Activated CD8-positive, alpha-beta memory T cell treated with anti-CD3 and anti-CD28 coated beads, Interleukin-2, amount 50 U/mL, for 4 hours (primary cell): ENCODE measurements around the gene KIT.
"Not testable (repeated sequence)": the region's sequence is repeated elsewhere in the genome, so short reads cannot be mapped to it uniquely, and the experiment has no call there.

ENCODE experiments used
- DNase-seq: peaks from one replicate; pipeline ENCODE4 v3.0.0-alpha.2; 2020

KIT gene

DNA sequence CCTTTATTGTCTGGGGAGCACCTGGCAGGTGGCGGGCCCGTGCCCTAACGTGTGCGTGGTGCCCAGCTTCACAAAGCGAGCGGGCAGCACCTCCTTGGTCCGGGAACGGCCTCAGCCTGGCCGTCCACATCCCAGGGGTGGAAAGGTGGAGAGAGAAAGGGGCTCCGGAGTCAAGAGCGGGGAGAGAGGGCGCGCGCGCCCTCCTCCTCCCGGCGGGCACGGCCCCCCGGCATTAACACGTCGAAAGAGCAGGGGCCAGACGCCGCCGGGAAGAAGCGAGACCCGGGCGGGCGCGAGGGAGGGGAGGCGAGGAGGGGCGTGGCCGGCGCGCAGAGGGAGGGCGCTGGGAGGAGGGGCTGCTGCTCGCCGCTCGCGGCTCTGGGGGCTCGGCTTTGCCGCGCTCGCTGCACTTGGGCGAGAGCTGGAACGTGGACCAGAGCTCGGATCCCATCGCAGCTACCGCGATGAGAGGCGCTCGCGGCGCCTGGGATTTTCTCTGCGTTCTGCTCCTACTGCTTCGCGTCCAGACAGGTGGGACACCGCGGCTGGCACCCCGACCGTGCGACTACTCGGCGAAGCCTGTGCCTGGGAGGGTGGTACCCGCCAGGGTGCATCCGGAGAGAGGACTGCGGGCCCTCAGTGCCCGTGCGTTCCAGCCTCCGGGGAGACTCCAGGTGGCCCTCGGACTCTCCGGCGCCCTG, at the start of gene KIT:
Gene KIT, plus strand, starts transcription at position 407 of the 701 bp plus-strand sequence. Its CDS starts 58 bp downstream, at position 465.
- peak; percentile 39 for DNase-seq

DNA sequence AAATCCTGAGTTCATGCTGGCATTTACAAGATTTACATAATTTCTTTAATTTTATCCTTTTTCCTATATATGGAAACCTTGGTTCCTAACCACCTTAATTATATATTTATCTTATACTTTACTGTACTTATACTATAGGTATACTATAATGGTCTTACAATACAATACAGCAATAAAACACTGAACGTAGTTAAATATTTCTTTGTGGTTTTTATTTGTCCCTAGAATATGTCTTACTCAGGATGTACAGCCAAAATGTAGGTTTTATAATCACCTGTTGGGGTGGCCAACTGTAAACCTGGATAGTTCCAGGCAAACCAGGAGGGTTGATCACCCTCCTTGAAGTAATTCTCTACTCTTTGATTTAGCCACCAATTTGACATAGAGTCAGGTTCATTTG, 48.4 kb upstream of the KIT start:
- no peak for DNase-seq

DNA sequence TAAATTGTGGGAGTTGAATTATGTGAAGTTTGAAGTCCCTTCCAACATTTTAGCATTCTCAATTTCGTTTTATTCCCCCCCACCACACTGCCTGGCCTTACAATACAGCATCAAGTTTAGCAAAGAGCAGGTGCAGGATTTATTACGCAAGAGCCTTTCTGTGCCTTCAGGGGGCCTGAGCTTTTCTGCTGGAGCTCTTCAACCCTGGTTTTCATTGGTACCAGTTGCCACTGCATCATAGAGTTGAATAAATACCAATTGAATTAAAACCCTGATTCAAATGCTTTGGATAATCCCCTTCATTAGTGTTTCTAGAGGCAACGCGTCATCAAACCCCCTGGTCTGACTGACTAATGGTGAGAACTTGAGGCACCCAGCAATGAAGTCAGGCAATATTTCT, 43.6 kb upstream of the KIT start:
- DNase-seq = no peak

DNA sequence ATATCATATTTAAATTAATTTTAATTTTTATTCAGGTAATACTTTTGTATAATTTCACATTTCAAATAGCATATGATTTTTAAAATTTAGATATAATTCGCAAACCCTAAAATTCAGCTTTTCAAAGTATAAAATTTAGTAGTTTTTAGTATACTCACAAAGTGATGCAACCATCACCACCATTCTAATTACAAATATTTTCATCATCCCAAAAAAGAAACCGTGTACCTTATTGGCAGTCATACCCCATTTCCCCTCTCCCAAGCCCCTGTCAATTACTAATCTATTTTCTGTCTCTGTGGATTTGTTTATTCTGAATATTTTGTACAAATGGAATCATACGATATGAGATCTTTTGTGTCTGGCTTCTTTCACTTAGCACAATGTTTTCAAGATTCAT, 37.0 kb upstream of the KIT start:
- no peak for DNase-seq

DNA sequence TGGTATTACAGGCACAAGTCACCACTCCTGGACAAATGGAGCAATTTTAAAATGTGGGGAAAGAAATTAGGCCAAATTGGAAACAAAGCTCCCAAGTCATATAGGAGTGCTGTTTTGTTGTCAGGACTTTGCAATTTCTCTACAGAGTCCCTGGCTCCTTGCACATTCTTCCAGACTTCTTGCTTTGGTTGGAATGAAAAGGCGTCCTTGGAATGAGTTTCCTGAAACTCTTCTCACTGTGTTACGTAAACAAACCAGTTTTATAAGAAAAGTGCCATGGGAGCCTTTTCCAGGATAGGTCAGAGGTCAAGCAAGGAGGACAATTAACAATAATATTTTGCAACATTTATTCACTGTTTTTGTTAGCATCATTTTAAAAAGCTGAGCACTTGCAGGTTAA, 32.4 kb upstream of the KIT start:
- no peak for DNase-seq

DNA sequence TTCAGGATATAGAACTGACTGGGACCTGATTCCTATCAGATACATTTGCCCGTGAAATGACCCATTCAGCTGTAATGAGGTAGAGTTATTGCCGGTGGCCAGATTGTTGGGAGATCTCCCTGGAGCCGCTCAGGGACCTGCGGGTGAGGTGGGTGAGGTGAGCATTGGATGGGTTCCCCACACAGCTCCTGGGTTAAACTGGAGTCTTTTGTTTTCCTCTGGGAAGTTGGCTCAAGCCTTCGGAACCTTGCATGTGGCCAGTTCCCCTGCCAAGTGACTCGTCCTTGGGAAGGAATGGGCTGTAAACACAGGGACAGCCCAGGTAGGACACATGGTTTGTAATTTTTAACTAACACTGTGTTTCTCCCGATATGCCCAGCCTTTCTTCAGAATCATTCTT, 31.6 kb upstream of the KIT start:
- DNase-seq = no peak

DNA sequence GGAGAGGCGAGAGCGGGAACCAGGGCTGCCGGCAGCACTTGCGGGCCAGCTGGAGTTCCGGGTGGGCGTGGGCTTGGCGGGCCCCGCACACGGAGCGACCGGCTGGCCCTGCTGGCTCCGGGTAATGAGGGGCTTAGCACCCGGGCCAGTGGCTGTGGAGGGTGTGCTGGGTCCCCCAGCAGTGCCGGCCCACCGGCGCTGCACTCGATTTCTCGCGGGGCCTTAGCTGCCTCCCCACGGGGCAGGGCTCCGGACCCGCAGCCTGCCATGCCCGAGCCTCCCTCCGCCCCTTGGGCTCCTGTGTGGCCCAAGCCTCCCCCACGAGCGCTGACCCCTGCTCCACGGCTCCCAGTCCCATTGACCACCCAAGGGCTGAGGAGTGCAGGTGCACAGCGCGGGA, 25.2 kb upstream of the KIT start:
- no peak for DNase-seq

DNA sequence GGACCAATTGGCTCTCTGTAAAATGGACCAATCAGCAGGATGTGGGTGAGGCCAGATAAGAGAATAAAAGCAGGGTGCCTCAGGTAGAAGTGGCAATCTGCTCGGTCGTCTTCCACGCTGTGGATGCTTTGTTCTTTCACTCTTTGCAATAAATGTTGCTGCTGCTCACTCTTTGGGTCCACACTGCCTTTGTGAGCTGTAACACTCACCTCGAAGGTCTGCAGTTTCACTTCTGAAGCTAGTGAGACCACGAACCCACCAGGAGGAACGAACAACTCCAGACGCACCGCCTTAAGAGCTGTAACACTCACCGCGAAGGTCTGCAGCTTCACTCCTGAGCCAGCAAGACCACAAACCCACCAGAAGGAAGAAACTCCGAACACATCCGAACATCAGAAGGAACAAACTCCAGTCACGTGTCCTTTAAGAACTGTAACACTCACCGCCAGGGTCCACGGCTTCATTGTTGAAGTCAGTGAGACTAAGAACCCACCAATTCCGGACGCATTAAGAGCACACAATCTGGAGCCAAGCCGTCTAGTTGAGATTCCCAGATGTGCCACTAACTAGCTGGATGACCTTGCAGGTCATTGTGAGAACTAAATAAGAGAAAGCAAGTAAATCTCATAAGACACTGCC, 24.5 kb upstream of the KIT start:
- DNase-seq = not testable (repeated sequence)

DNA sequence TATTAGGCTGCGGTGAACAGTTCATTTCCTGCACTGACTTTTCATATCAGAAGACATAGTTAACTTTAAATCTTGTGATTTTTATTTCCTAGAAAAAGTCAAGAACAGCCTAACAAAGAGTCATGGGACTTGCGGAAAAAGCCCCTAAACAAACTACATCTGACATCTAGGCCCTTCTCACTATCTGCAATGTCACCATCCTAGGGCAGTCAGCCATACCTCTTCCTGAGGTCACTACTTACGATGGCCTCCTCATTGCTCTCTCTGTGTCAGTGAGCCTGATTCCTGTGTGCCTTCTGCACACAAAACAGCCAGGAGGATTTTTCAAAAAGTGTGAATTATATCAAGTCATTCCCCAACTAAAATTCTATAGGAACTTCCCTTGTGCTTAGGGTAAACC, 22.4 kb upstream of the KIT start:
- no peak for DNase-seq

DNA sequence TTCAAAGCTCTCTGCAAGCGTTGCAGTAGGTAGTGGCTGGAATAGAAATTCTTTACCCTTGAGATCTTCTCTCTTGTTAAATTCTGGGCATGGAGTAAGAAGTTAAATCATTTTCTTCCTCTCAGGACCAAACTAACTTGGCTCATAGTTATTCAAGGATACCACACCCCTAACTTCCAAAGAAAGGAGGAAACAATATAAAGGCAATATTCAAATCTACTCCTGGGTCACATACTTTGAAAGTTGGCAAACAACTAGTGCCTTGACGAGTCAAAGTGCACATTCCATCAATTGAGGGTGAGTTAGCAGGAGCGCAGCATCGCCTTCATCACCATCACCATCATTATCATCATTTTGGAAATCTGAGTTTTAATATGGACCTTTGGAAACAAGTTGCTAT, 20.4 kb upstream of the KIT start:
- DNase-seq = no peak

DNA sequence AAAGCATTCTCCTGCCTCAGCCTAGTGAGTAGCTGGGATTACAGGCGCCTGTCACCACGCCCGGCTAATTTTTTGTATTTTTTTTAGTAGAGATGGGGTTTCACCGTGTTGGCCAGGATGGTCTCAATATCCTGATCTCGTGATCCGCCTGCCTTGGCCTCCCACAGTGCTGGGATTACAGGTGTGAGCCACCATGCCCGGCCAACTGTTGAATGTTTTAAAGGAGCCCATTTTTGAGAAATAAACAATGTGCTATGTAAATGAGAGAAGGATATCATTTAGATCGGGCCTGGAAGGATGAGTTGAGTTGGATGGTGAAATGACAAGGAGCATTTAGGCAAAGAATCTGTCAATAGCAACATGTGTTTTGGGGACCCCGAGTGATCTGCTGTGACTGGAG, 16.7 kb upstream of the KIT start:
- not testable (repeated sequence) for DNase-seq

DNA sequence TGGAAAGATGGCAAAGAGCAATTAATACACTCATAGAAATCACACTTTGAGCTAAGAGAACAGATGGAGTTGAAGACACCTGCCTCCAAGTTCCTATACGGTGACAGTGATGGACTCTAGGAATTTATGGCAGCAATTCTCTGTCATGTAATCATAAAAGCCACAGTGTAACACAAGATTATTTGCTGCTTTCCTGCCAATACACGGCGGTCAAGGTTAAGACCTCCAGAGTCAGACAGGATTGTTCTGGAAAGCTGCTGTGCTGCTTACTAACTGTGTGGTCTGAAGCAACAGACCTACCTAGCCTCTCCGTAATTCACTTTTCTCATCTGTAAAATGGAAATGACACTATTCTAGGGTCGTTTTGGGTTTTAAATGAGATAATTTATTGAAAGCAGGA, 14.6 kb upstream of the KIT start:
- DNase-seq = no peak

DNA sequence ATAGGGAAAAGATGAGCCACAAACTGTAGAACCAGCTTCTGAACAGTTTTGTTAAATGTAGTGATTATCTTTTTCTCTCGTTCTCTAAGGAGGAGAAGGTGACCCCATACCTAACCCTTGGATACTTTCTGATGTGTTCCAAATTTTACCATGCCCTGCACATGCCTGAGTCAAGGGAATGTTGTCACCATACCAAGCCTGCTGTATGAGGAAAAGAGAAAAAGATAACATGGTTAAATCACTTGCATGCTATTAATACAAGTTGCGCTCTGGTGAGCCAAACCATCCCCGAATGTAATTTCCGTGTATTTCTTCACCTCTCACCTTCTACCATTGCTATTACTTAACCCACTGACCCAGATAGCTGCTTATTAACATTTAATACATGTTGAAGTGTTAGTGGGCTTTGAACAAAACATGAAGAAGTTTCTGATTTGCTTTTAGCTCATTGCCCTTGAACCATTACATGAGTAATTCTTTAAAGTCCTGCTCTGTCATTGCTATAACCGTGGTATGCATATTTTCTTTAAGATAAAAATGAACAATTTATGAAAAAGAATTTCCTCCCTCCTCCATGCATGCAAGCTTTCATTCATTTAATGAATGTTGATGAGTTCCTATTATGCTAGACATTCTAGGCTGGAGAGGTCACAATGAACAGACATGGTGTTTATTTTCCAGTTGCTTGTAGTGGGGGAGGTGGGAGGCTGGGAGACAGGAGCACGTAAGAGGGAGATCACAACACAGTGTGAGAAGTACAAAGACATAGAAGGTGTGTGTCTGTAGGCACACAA, 13.6 kb upstream of the KIT start:
- no peak for DNase-seq

DNA sequence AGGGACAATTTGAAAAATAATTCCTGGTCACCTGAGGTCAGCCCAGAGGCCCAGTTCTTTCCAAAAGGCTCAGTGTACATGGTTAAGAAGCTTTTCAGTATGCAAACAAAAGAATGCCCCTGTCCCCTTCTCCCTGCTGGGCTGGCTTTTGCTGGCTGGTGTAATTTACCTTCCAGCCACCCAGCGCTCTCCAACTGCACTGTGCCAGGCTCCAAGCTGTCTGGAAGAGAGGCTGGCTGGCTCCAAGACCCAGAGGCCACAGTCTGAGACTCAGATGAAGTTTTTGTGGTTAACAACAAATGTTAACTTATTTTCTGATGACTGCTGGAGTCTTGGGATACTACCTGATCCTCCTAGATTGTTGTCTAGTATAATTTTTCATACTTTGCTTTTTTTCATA, 11.9 kb upstream of the KIT start:
- DNase-seq = no peak

DNA sequence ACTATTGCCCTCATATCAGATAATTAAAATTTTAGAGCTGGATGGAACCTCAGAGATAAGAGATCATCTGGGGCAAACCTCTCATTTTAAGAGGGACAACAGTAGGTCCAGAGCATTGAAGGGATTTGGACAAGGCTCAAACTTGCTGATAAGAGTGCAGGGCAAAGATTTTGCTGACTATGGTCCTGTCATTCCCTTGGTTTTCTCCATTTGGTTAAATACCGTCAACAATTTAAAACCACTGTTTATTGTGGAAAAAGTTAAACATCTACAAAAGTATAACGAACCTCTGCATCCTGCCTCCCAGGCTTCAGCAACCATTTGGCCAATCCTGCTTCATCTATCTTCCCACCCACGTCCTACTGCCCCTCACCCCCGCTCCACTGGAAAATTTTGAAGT, 10.7 kb upstream of the KIT start:
- DNase-seq = no peak

DNA sequence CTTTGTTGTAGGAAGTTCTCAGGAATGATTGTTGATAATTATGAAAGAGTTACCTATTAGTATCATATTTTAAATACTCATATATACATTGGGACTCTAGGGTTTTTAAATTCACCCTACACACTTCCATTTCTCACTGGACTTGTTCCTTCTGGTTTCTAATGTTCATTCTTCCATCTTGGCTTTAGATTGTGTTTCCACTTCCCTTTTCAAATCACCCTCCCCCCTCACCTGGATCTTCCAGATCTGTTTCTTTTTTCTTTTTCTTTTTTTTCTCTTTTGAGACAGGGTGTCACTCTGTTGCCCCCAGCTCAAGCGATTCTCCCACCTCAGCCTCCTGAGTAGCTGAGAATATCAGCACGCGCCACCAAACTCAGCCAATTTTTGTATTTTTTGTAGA, 6.7 kb upstream of the KIT start:
- DNase-seq = no peak

DNA sequence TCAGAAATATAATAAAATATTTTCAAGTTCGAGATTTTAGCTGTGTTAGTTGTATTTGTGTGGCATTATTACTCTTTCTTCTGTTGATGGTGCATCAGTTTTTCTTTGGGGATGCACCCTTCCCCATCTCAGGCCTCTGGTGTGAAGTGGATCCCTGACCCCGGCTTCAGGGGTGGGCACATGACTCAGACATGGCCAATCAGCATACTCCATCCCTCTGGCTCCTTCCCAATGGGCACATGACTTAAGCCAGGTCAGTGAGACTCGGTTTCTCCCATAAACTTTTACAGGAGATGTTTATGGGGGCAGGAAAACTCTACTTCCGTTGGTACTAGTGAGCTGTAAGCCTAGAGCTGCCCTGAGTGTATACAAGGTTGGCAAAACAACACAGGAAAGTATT, 3.0 kb upstream of the KIT start:
- DNase-seq = no peak

DNA sequence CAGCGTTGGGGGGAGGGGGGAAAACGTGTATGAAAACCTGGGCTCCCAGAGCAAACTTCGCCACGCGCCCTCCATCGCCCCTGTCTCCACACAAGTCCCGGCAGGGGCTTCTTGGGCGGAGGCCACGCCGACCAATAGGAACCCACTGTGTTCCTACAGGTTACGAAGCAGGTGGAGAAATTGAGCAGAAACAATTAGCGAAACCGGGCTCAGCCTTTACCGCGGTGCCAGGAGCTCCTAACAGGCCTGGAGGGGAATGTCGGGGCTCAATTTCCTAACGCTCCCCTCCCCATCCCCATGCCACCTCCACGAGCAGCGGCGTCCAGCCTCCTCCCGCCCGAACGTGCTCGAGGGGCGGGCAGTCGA, 589 bp upstream of the KIT start:
- no peak for DNase-seq

DNA sequence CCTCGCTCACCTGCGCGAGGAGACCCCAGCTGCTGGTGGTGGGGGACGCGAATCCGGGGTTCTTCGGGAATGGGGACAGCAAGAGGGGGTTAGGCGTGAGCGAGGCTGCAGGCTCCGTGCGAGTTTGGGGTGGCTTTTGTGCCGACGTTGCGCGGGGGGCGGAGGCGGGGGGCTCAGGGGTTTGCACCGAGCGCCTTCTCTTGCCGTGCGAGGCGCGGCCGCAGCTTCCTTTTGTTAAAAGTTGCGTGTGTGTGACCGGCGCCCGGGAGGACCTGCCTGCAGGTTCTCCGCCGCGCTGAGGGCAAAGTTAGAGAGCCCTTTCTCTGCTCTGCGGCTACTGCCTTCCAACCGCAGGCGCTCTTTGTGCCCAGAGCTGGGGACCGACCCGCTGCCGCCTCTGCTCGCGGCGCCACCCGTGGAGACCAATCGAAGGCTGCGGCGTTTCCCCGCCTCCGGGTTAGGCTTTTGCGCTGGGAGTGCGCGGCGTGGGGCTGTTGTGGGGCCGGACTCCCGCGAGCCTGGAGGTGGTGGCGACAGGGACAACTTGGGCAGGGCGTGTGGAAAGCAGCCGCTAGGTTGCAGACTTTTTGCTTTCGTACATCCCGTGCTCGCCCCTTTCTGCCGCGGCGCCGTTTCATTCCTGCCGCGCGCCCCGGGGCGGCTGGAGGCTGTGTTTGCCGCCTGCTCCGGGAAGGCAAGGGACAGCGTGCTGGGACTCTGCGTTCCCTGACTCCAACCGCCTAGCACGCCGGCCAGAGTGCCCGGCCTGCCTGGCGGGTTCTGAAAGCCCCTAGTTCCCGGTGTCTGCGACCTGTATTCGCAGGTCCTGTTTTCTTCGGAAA, 716 bp downstream of the KIT start:
- DNase-seq = peak; percentile 18

DNA sequence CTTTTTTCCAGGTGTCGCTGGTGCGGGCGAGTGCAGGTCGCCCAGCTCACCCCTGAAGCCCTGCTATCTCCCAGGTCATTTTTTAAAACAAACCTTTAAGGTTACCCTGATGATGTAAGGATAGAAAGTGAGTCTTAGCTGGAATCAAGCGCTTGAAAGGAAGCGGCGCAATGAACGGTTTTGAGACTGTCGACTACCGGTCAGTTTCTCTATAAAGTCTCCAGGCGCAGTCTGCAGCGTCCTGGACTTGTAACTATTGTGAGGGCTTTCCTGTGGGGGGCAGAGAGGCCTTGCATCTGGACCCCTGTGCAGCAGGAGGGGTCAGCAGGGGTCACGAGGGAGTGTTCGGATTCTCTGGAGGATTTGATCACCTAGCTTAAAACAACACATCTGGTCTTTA, 1.6 kb downstream of the KIT start:
- no peak for DNase-seq

DNA sequence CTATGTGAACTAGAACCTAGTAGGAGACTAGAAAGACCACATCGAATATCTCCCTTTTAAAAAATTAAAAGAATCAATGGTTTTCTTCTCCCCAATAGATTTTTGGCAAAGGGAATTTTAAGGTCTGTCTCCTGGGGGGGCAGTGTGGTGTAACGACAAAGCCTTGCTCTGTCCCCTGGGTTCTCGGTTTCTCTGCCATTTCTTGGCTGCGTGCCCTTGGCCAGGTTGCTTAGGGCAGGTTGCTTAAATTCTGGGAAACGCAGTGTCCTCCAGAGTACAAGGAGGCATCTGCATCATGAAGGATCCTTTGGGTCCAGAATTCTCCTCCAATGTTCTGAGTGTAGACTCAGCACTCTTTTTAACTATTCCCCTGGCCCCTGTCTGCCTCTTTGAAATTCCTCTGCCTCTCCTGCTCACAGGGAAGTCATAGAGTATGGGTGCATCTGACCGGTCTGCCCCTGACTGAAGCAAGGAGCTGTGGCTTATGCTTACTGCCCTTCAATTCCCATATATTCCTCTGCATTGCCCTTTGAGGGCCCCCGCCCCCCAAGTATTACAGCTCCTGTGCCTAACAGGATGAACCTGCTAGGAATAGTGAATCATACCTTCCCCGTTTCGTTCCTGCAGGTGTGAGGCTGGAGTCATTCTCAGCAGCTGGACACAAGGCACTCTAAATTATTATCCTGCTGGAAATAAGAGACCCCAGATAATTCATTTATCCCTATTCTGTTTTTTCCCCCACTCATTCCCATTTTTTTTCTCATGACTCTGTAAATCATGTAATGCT, 2.2 kb downstream of the KIT start:
- DNase-seq = no peak

DNA sequence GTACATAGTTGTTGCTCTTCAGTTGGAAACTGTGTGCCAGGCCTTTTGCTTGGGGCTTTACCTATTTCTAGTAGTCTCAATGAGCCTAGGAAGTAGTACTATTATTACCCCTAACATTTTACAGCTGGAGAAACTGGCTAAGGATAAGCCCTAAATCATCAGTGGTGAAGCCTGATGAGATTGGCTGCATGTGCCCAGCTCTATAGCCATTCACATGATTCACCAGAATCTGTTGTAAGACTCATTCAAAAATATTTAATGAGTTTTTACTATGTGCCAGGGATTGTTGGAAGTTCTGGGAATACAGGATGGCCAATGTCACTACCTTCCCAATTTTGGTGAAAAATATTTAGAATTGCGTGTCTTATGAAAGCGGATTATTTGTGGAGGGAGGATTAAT, 2.8 kb downstream of the KIT start:
- no peak for DNase-seq

DNA sequence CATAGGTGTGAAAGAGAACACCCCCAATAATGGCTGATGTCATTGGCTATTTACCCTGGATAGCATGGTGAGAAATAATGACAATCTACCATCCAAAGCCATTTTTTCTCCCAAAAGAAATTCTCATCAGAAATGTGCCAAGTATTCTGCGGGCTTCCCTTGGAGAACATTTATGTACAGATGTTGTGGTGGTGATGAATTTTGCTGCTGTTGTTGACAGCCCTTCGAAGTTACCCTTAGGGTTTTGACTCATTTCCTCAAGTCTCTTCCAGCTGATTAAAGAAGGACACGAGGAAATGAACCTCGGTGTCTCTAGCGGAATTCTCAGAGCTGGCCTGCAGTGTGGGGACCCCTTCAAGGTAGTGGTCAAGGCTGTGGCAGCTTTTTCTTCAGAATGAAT, 3.4 kb downstream of the KIT start:
- DNase-seq = no peak
